ENCODE measurements around the gene EMP3.
"Not testable (repeated sequence)": the region's sequence is repeated elsewhere in the genome, so short reads cannot be mapped to it uniquely, and the experiment has no call there.

EMP3 gene

GRCh38 chr19:48325265-48325910, at the start of gene EMP3:
Gene EMP3 (plus strand): TSS chr19:48325552. CDS start chr19:48326845, 1,293 bp downstream.
- no peaks in the 10 kb centered on the region for H3K27me3 ChIP-seq
- peaks cover 19% of the 10 kb centered on the region for H3K36me3 ChIP-seq
- peak within 1 kb of the TSS; percentile 92 for H3K9ac ChIP-seq
- peak within 1 kb of the TSS; percentile 91 for H3K27ac ChIP-seq
- H3K4me3 ChIP-seq, result peak within 1 kb of the TSS; percentile 82
- peaks cover 81% of the 10 kb centered on the region for H3K4me1 ChIP-seq
- no peak for TF ChIP-seq Cebpa-rat (IDR thresholded peaks at IDR 0.05)
- H3K4me2 ChIP-seq, result peak within 1 kb of the TSS; percentile 99
- H4K20me1 ChIP-seq, result no peaks in the 10 kb centered on the region
- H3K9me3 ChIP-seq, result peaks cover 18% of the 10 kb centered on the region; the same call in 1 of the 2 replicates

- Histone ChIP-seq H3K4me3 (no peak overlapping the region), H3K4me1 (peaks cover 22% of the 10 kb centered on the region), H4K20me1 (no peaks in the 10 kb centered on the region), H3K27me3 (no peaks in the 10 kb centered on the region), H3K36me3 (peaks cover 91% of the 10 kb centered on the region), H3K9ac (no peak overlapping the region), H3K27ac (no peak overlapping the region), H3K4me2 (no peak overlapping the region), H3K9me3 (peaks cover 18% of the 10 kb centered on the region)
- no peak for TF ChIP-seq Cebpa-rat (IDR thresholded peaks at IDR 0.05)
Observed at GRCh38 chr19:48279747-48280146, 45.6 kb upstream of the EMP3 start.

GRCh38 chr19:48283908-48284307, 41.4 kb upstream of the EMP3 start:
- Histone ChIP-seq H3K9me3 (peaks cover 34% of the 10 kb centered on the region), H3K27me3 (no peaks in the 10 kb centered on the region), H3K4me3 (no peak overlapping the region), H3K27ac (no peak overlapping the region), H3K4me2 (no peak overlapping the region), H4K20me1 (no peaks in the 10 kb centered on the region), H3K9ac (no peak overlapping the region), H3K36me3 (peaks cover 94% of the 10 kb centered on the region), H3K4me1 (0 out of 2 replicates have a peak, but pooled peaks cover 8% of the 10 kb centered on the region)
- TF ChIP-seq Cebpa-rat (IDR thresholded peaks at IDR 0.05), result no peak

GRCh38 chr19:48284896-48285295, 40.5 kb upstream of the EMP3 start:
- no peak overlapping the region for H3K4me3 ChIP-seq
- no peak for TF ChIP-seq Cebpa-rat (IDR thresholded peaks at IDR 0.05)
- H3K4me2 ChIP-seq, result no peak overlapping the region
- no peak overlapping the region for H3K9ac ChIP-seq
- H4K20me1 ChIP-seq, result no peaks in the 10 kb centered on the region
- H3K27me3 ChIP-seq, result no peaks in the 10 kb centered on the region
- peaks cover 34% of the 10 kb centered on the region for H3K9me3 ChIP-seq
- H3K4me1 ChIP-seq, result peaks cover 8% of the 10 kb centered on the region; the same call in 1 of the 2 replicates
- H3K36me3 ChIP-seq, result peaks cover 91% of the 10 kb centered on the region
- H3K27ac ChIP-seq, result no peak overlapping the region

- Histone ChIP-seq H3K27me3 (no peaks in the 10 kb centered on the region), H3K27ac (no peak overlapping the region), H3K9me3 (peaks cover 26% of the 10 kb centered on the region), H3K4me2 (no peak overlapping the region), H4K20me1 (no peaks in the 10 kb centered on the region), H3K4me3 (no peak overlapping the region), H3K9ac (no peak overlapping the region), H3K36me3 (peaks cover 62% of the 10 kb centered on the region), H3K4me1 (peaks cover 33% of the 10 kb centered on the region)
- no peak for TF ChIP-seq Cebpa-rat (IDR thresholded peaks at IDR 0.05)
Observed at GRCh38 chr19:48287748-48288147, 37.6 kb upstream of the EMP3 start.

- Histone ChIP-seq H3K27ac (no peak overlapping the region), H3K4me3 (peak overlapping the region; percentile 72), H3K4me1 (peaks cover 52% of the 10 kb centered on the region), H3K9me3 (peaks cover 15% of the 10 kb centered on the region), H4K20me1 (no peaks in the 10 kb centered on the region), H3K4me2 (peak overlapping the region; percentile 93), H3K36me3 (peaks cover 36% of the 10 kb centered on the region), H3K27me3 (no peaks in the 10 kb centered on the region), H3K9ac (no peak overlapping the region)
- no peak for TF ChIP-seq Cebpa-rat (IDR thresholded peaks at IDR 0.05)
Observed at GRCh38 chr19:48290401-48290770, 35.0 kb upstream of the EMP3 start.

- Histone ChIP-seq H3K36me3 (peaks cover 30% of the 10 kb centered on the region), H3K4me1 (peaks cover 58% of the 10 kb centered on the region), H3K27me3 (no peaks in the 10 kb centered on the region), H3K4me2 (peak overlapping the region; percentile 93), H3K9me3 (peaks cover 9% of the 10 kb centered on the region), H4K20me1 (no peaks in the 10 kb centered on the region), H3K4me3 (peak overlapping the region; percentile 72), H3K9ac (peak overlapping the region; percentile 79), H3K27ac (peak overlapping the region; percentile 78)
- TF ChIP-seq Cebpa-rat (IDR thresholded peaks at IDR 0.05), result no peak
Observed at GRCh38 chr19:48290771-48291488, 34.4 kb upstream of the EMP3 start.

- H3K27me3 ChIP-seq, H3K27ac ChIP-seq, H3K9me3 ChIP-seq, H4K20me1 ChIP-seq: not testable (repeated sequence)
- Histone ChIP-seq H3K9ac (peak overlapping the region; percentile 79), H3K36me3 (peaks cover 25% of the 10 kb centered on the region), H3K4me1 (peaks cover 58% of the 10 kb centered on the region), H3K4me2 (peak overlapping the region; percentile 93), H3K4me3 (peak overlapping the region; percentile 72)
Observed at GRCh38 chr19:48291489-48291815, 33.9 kb upstream of the EMP3 start.

- Histone ChIP-seq H3K27ac (peak overlapping the region; percentile 6; the same call in 1 of the 2 replicates), H3K27me3 (no peaks in the 10 kb centered on the region), H3K9ac (no peak overlapping the region), H3K4me3 (no peak overlapping the region), H3K4me1 (peaks cover 69% of the 10 kb centered on the region), H3K4me2 (peak overlapping the region; percentile 57; the same call in 1 of the 2 replicates), H3K9me3 (no peaks in the 10 kb centered on the region), H3K36me3 (peaks cover 12% of the 10 kb centered on the region; the same call in 1 of the 2 replicates), H4K20me1 (no peaks in the 10 kb centered on the region)
- no peak for TF ChIP-seq Cebpa-rat (IDR thresholded peaks at IDR 0.05)
Observed at GRCh38 chr19:48292798-48293197, 32.6 kb upstream of the EMP3 start.

- no peak overlapping the region for H3K4me3 ChIP-seq
- TF ChIP-seq Cebpa-rat (IDR thresholded peaks at IDR 0.05), result no peak
- no peak overlapping the region for H3K9ac ChIP-seq
- peaks cover 68% of the 10 kb centered on the region for H3K4me1 ChIP-seq
- no peak overlapping the region for H3K27ac ChIP-seq
- H3K36me3 ChIP-seq, result no peaks in the 10 kb centered on the region
- H3K4me2 ChIP-seq, result peak overlapping the region; percentile 12; the same call in 1 of the 2 replicates
- no peaks in the 10 kb centered on the region for H3K9me3 ChIP-seq
- no peaks in the 10 kb centered on the region for H3K27me3 ChIP-seq
- no peaks in the 10 kb centered on the region for H4K20me1 ChIP-seq
Observed at GRCh38 chr19:48295458-48295857, 29.9 kb upstream of the EMP3 start.
